CD4-positive, alpha-beta T cell treated with Interleukin-2 at 100 ng/mL for 4 hours (primary cell): Measurements from ENCODE around the gene C15orf40.
"Not testable (repeated sequence)": the region's sequence is repeated elsewhere in the genome, so short reads cannot be mapped to it uniquely, and the experiment has no call there.

Source experiments
- DNase-seq: peaks from one replicate; pipeline ENCODE4 v3.0.0-alpha.2; 2020; ENCODE audit warnings: low spot score

Gene C15orf40

GRCh38 chr15:83011271-83012075 is at the start of gene C15orf40:
TSS of gene C15orf40 (minus strand) at chr15:83011639. CDS start at chr15:83011607, 32 bp downstream.
- peak; percentile 94 for DNase-seq

- no peak for DNase-seq
Measured at GRCh38 chr15:83057696-83058376, 46.4 kb upstream of the C15orf40 start.

- DNase-seq, result no peak
Measured at GRCh38 chr15:83057002-83057401, 45.6 kb upstream of the C15orf40 start.

- no peak for DNase-seq
Measured at GRCh38 chr15:83053151-83053550, 41.7 kb upstream of the C15orf40 start.

GRCh38 chr15:83046558-83047127 is 35.2 kb upstream of the C15orf40 start:
- DNase-seq, result no peak

- no peak for DNase-seq
Measured at GRCh38 chr15:83044156-83044555, 32.7 kb upstream of the C15orf40 start.

GRCh38 chr15:83039206-83039605 is 27.8 kb upstream of the C15orf40 start:
- no peak for DNase-seq

- DNase-seq, result no peak
Measured at GRCh38 chr15:83036253-83036652, 24.8 kb upstream of the C15orf40 start.

GRCh38 chr15:83031234-83031633 is 19.8 kb upstream of the C15orf40 start:
- DNase-seq, result not testable (repeated sequence)

- no peak for DNase-seq
Measured at GRCh38 chr15:83030021-83030420, 18.6 kb upstream of the C15orf40 start.

- DNase-seq, result no peak
Measured at GRCh38 chr15:83018436-83018835, 7.0 kb upstream of the C15orf40 start.

- no peak for DNase-seq
Measured at GRCh38 chr15:83016906-83017305, 5.5 kb upstream of the C15orf40 start.

GRCh38 chr15:83015361-83015760 is 3.9 kb upstream of the C15orf40 start:
- no peak for DNase-seq

- no peak for DNase-seq
Measured at GRCh38 chr15:83014205-83014653, 2.8 kb upstream of the C15orf40 start.

GRCh38 chr15:83012636-83013035 is 1.2 kb upstream of the C15orf40 start:
- no peak for DNase-seq

- no peak for DNase-seq
Measured at GRCh38 chr15:83012076-83012426, 612 bp upstream of the C15orf40 start.

- peak; percentile 84 for DNase-seq
Measured at GRCh38 chr15:83010709-83011270, 649 bp downstream of the C15orf40 start.

GRCh38 chr15:83000672-83001031 is 10.8 kb downstream of the C15orf40 start:
- DNase-seq, result not testable (repeated sequence)

GRCh38 chr15:82999905-83000671 is 11.4 kb downstream of the C15orf40 start:
- peak; percentile 63 for DNase-seq

- no peak for DNase-seq
Measured at GRCh38 chr15:82999426-82999825, 12.0 kb downstream of the C15orf40 start.

GRCh38 chr15:82995938-82996337 is 15.5 kb downstream of the C15orf40 start:
- DNase-seq, result no peak

- DNase-seq, result no peak
Measured at GRCh38 chr15:82995076-82995475, 16.4 kb downstream of the C15orf40 start.
